Spleen (tissue), 11 donors: ENCODE results near the gene ZSCAN20. TPM values are rescaled to one million over a fixed set of nuclear protein-coding genes. Genes with fewer than 3 reads are reported as not detected.

Experiments
- DNase-seq: peaks from one replicate; pipeline ENCODE4 v3.0.0-alpha.2; 2020
- H3K27ac ChIP-seq, 8 donors: fragments of 200-600 bp; sonication (generic) in 7 of 8; 1 replicate in 4 of 8; 2 replicates in 4 of 8; pipeline versions ENCODE4 v1.5.0 to v1.8.0; 2016 to 2021; ENCODE audit warnings: inconsistent platforms in 4 of 8, mild to moderate bottlenecking in 4 of 8, moderate library complexity in 1 of 8
- H3K27me3 ChIP-seq, 7 donors: fragments of 200-600 bp; sonication (generic) in 6 of 7; replicated peaks in 1 of 7; 1 replicate in 4 of 7; 2 replicates in 3 of 7; pipeline versions ENCODE4 v1.5.0 to v1.8.0; 2016 to 2021; ENCODE audit warnings: inconsistent platforms in 3 of 7, mild to moderate bottlenecking in 1 of 7
- H3K36me3 ChIP-seq, 6 donors: fragments of 200-600 bp; sonication (generic) in 5 of 6; 1 replicate in 4 of 6; 2 replicates in 2 of 6; pipeline versions ENCODE4 v1.5.0 to v1.8.0; 2016 to 2021; ENCODE audit warnings: inconsistent platforms in 2 of 6
- H3K4me1 ChIP-seq, 6 donors: fragments of 200-600 bp; sonication (generic) in 5 of 6; 1 replicate in 3 of 6; 2 replicates in 3 of 6; pipeline versions ENCODE4 v1.5.0 to v1.8.0; 2016 to 2021; ENCODE audit warnings: inconsistent platforms in 3 of 6
- H3K4me3 ChIP-seq, 8 donors: fragments of 200-600 bp; sonication (generic) in 7 of 8; 1 replicate in 4 of 8; 2 replicates in 4 of 8; pipeline versions ENCODE4 v1.5.0 to v1.8.0; 2016 to 2021; ENCODE audit warnings: inconsistent platforms in 4 of 8, mild to moderate bottlenecking in 4 of 8, moderate library complexity in 2 of 8
- H3K9me3 ChIP-seq, 8 donors: fragments of 200-600 bp; sonication (generic) in 7 of 8; 1 replicate in 4 of 8; 2 replicates in 4 of 8; pipeline versions ENCODE4 v1.5.0 to v1.8.0; 2016 to 2021; ENCODE audit warnings: inconsistent platforms in 4 of 8
- CTCF ChIP-seq, 11 experiments: fragments of 200-600 bp in 7 of 11; fragments of 450-650 bp in 4 of 11; sonication (generic) in 4 of 11; IDR thresholded peaks in 8 of 11; conservative IDR thresholded peaks in 3 of 11; 1 replicate in 7 of 11; 2 replicates in 4 of 11; pipeline versions ENCODE4 v1.4.0 to v1.8.0; 2016 to 2021; ENCODE audit warnings: antibody characterized with exemption in 11 of 11, inconsistent platforms in 4 of 11, mild to moderate bottlenecking in 1 of 11
- POLR2A ChIP-seq, 3 donors: fragments of 450-650 bp; IDR thresholded peaks; one replicate each; pipeline ENCODE4 v1.5.1; 2017; ENCODE audit warnings: antibody characterized with exemption in 3 of 3, mild to moderate bottlenecking in 1 of 3
- POLR2AphosphoS5 ChIP-seq, 3 donors: sonication (generic); formaldehyde crosslinking; IDR thresholded peaks; one replicate each; pipeline ENCODE4 v1.5.1; 2017; ENCODE audit warnings: antibody characterized with exemption in 3 of 3
- WGBS, 5 donors: extraction: QIAGEN DNeasy Blood & Tissue Kit in 3 of 5; methylation state at CpG; one replicate each; pipeline versions ENCODE4 v1.1.5 to v1.1.7; 2013 to 2018; 5-methylcytosine and 5-hydroxymethylcytosine counted together
- intact Hi-C: fragments of 100-400 bp; cut with DNase I; formaldehyde crosslinking; loops from one replicate; pipeline ENCODE4 v1.15.0; 2023; ENCODE audit warnings: low total_unique reads
- polyA plus RNA-seq, 3 donors: library from polyadenylated mRNA; stranded (reverse); fragments of 200-250 nt; gene quantifications; one replicate each; pipeline ENCODE4 v1.2.1, GENCODE V29; 2013
- total RNA-seq, 7 donors: library from RNA; depleted of rRNA in 3 of 7; stranded (reverse); fragments of >200 nt in 3 of 7; fragmentation: NEBNext Ultra II Directional in 4 of 7; extraction: Animal tissue kit (Norgen Biotek cat#: 25700) in 4 of 7; gene quantifications; one replicate each; pipeline versions ENCODE4 v1.1.0 to v1.2.1, GENCODE V29; 2016 to 2021
- donor health status: healthy with polysubstance abuse.
- donor health status: DM: no; HTN: no; CAD: no; lungs with moderate emphysema.
- donor health status: DM: no; HTN: no; CAD: no.
- donor health status: Bipolar disorder and iron deficiency.
- donor health status: healthy.
- donor health status: DM: no; HTN: no; CAD: no.
- donor health status: DM: yes; HTN: yes; CAD: no.

Gene ZSCAN20
- total and polyA plus RNA-seq, 10 donors: 0.28 to 6.2 (median 4.2) TPM

- Histone ChIP-seq H3K27ac (no peak overlapping the region), H3K36me3 (no peaks in the 10 kb centered on the region), H3K4me1 (no peaks in the 10 kb centered on the region), H3K27me3 (peaks cover 0 to 21% (median 0%) of the 10 kb centered on the region in 7 donors), H3K4me3 (no peak overlapping the region), H3K9me3 (no peaks in the 10 kb centered on the region)
- 75 to 93% (median 81%) methylated on average over 8 of the region's 8 CpGs for WGBS, 5 donors
- intact Hi-C loops: no loop called here
- no peak for TF ChIP-seq POLR2AphosphoS5 (IDR thresholded peaks at IDR 0.05)
- TF ChIP-seq CTCF (IDR thresholded peaks at IDR 0.05 in 8 of 11, conservative IDR thresholded peaks at IDR 0.05 in 3 of 11): no peak
- no peak for TF ChIP-seq POLR2A (IDR thresholded peaks at IDR 0.05)
- no peak for DNase-seq
These were observed 44.6 kb downstream of the ZSCAN20 start for GRCh38 chr1:33516891-33517567.

GRCh38 chr1:33517596-33518250, 45.3 kb downstream of the ZSCAN20 start:
- Histone ChIP-seq H3K9me3 (no peaks in the 10 kb centered on the region), H3K27ac (no peak overlapping the region), H3K4me1 (no peaks in the 10 kb centered on the region), H3K36me3 (no peaks in the 10 kb centered on the region), H3K4me3 (no peak overlapping the region), H3K27me3 (peaks cover 0 to 25% (median 0%) of the 10 kb centered on the region in 7 donors)
- intact Hi-C loops: no loop called here
- 83 to 92% (median 88%) methylated on average over 11 to 12 of the region's 12 CpGs for WGBS, 5 donors
- no peak for TF ChIP-seq POLR2AphosphoS5 (IDR thresholded peaks at IDR 0.05)
- TF ChIP-seq POLR2A (IDR thresholded peaks at IDR 0.05): no peak
- TF ChIP-seq CTCF (IDR thresholded peaks at IDR 0.05 in 8 of 11, conservative IDR thresholded peaks at IDR 0.05 in 3 of 11): no peak
- no peak for DNase-seq

- TF ChIP-seq POLR2AphosphoS5 (IDR thresholded peaks at IDR 0.05) (no peak), CTCF (IDR thresholded peaks at IDR 0.05 in 8 of 11, conservative IDR thresholded peaks at IDR 0.05 in 3 of 11) (no peak), POLR2A (IDR thresholded peaks at IDR 0.05) (no peak)
- intact Hi-C loops: no loop called here
- Histone ChIP-seq H3K9me3 (no peaks in the 10 kb centered on the region), H3K4me3 (no peak overlapping the region), H3K4me1 (no peaks in the 10 kb centered on the region), H3K36me3 (no peaks in the 10 kb centered on the region), H3K27ac (no peak overlapping the region), H3K27me3 (peaks cover 0 to 26% (median 0%) of the 10 kb centered on the region in 7 donors)
- DNase-seq: no peak
- 83 to 90% (median 84%) methylated on average over 23 to 27 of the region's 27 CpGs for WGBS, 5 donors
These were observed 46.9 kb downstream of the ZSCAN20 start for GRCh38 chr1:33519240-33519884.

GRCh38 chr1:33524586-33524985, 52.1 kb downstream of the ZSCAN20 start:
- Histone ChIP-seq H3K9me3 (no peaks in the 10 kb centered on the region), H3K4me1 (no peaks in the 10 kb centered on the region), H3K27me3 (peaks cover 0 to 35% (median 0%) of the 10 kb centered on the region in 7 donors), H3K27ac (no peak overlapping the region), H3K36me3 (no peaks in the 10 kb centered on the region), H3K4me3 (no peak overlapping the region)
- intact Hi-C loops: no loop called here
- TF ChIP-seq POLR2AphosphoS5 (IDR thresholded peaks at IDR 0.05) (no peak), CTCF (IDR thresholded peaks at IDR 0.05 in 8 of 11, conservative IDR thresholded peaks at IDR 0.05 in 3 of 11) (no peak), POLR2A (IDR thresholded peaks at IDR 0.05) (no peak)
- no peak for DNase-seq
- WGBS, 5 donors: 75 to 93% (median 86%) methylated on average over 3 of the region's 3 CpGs
